SK-N-MC (cell line): ENCODE data around the gene CFAP161.

Experiments used
- DNase-seq: peaks from one replicate; pipeline ENCODE4 v3.0.0-alpha.2; 2011; ENCODE audit warnings: low read depth, low spot score
- H3K27ac ChIP-seq: fragments of 200-600 bp; sonication (generic); 2 replicates; pipeline ENCODE4 v1.5.1; 2016; ENCODE audit warnings: mixed run types
- H3K36me3 ChIP-seq: fragments of 200-600 bp; sonication (generic); 2 replicates; pipeline ENCODE4 v1.6.1; 2017; ENCODE audit warnings: antibody characterized with exemption, low read length, mixed read lengths; ENCODE audit not compliant: insufficient read depth
- H3K4me3 ChIP-seq: fragments of 200-600 bp; sonication (generic); 2 replicates; pipeline ENCODE4 v1.5.1; 2016
- H3K9ac ChIP-seq: fragments of 200-600 bp; sonication (generic); 2 replicates; pipeline ENCODE4 v1.8.0; 2017; ENCODE audit warnings: mixed run types, mixed read lengths; ENCODE audit not compliant: insufficient read length
- H3K9me3 ChIP-seq: fragments of 200-600 bp; sonication (generic); 2 replicates; pipeline ENCODE4 v1.6.1; 2017; ENCODE audit warnings: low read depth, mild to moderate bottlenecking, antibody characterized with exemption, low read length, moderate library complexity, mixed read lengths
- EZH2 ChIP-seq: fragments of 200-600 bp; sonication (generic); IDR thresholded peaks from one replicate; pipeline ENCODE4 v1.6.1; 2017; ENCODE audit warnings: antibody characterized with exemption
- FOXP2 ChIP-seq: optimal IDR thresholded peaks from 2 replicates; pipeline ENCODE3; 2011; ENCODE audit warnings: mild to moderate bottlenecking, moderate library complexity; ENCODE audit not compliant: insufficient read depth; ENCODE audit errors: extremely low read length, control extremely low read depth
- POLR2AphosphoS5 ChIP-seq: IDR thresholded peaks from 2 replicates; pipeline ENCODE4 v1.6.1; 2012; ENCODE audit warnings: mild to moderate bottlenecking, low read depth, low read length, borderline replicate concordance

Gene CFAP161

GRCh38 chr15:81182031-81182755 is 48.1 kb downstream of the CFAP161 start:
- H3K9me3 ChIP-seq: no peaks in the 10 kb centered on the region
- no peak overlapping the region for H3K27ac ChIP-seq
- H3K36me3 ChIP-seq: no peaks in the 10 kb centered on the region
- DNase-seq: no peak
- H3K4me3 ChIP-seq: no peak overlapping the region
- no peak for TF ChIP-seq FOXP2
- no peak for TF ChIP-seq POLR2AphosphoS5
- TF ChIP-seq EZH2: no peak
- no peak overlapping the region for H3K9ac ChIP-seq

GRCh38 chr15:81182756-81183438 is 48.8 kb downstream of the CFAP161 start:
- H3K4me3 ChIP-seq: no peak overlapping the region
- H3K36me3 ChIP-seq: no peaks in the 10 kb centered on the region
- TF ChIP-seq FOXP2 (no peak), POLR2AphosphoS5 (no peak), EZH2 (no peak)
- no peaks in the 10 kb centered on the region for H3K9me3 ChIP-seq
- no peak for DNase-seq
- H3K9ac ChIP-seq: no peak overlapping the region
- H3K27ac ChIP-seq: no peak overlapping the region

DNA sequence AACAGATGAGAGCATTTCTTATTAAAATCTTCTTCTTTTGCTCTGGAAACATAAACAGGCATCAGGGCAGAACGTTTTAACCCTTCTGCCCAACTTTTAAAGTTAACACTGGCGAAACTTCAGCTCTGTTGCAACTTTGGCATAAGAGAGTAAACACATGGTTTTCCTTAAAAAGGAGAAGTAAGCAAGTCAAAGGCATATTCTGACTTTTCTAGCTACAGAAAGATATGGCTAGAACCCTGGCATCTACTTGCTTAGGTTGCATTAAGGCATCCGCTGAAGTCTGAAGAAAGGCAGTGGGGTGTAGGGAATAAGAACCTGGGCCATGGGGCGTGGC is 49.3 kb downstream of the CFAP161 start:
- Histone ChIP-seq H3K4me3 (no peak overlapping the region), H3K27ac (no peak overlapping the region), H3K36me3 (no peaks in the 10 kb centered on the region), H3K9me3 (no peaks in the 10 kb centered on the region), H3K9ac (no peak overlapping the region)
- DNase-seq: no peak
- TF ChIP-seq FOXP2 (no peak), POLR2AphosphoS5 (no peak), EZH2 (no peak)

GRCh38 chr15:81184188-81184587 is 50.1 kb downstream of the CFAP161 start:
- TF ChIP-seq FOXP2: no peak
- no peak for TF ChIP-seq POLR2AphosphoS5
- no peak for TF ChIP-seq EZH2
- Histone ChIP-seq H3K36me3 (no peaks in the 10 kb centered on the region), H3K4me3 (no peak overlapping the region), H3K27ac (no peak overlapping the region), H3K9ac (no peak overlapping the region), H3K9me3 (no peaks in the 10 kb centered on the region)
- no peak for DNase-seq

- H3K4me3 ChIP-seq: no peak overlapping the region
- H3K9ac ChIP-seq: no peak overlapping the region
- no peaks in the 10 kb centered on the region for H3K9me3 ChIP-seq
- no peaks in the 10 kb centered on the region for H3K36me3 ChIP-seq
- TF ChIP-seq POLR2AphosphoS5: no peak
- no peak for TF ChIP-seq EZH2
- no peak for TF ChIP-seq FOXP2
- H3K27ac ChIP-seq: no peak overlapping the region
- DNase-seq: no peak
Measured at GRCh38 chr15:81185631-81186295, 51.7 kb downstream of the CFAP161 start.

- H3K9ac ChIP-seq: no peak overlapping the region
- H3K27ac ChIP-seq: no peak overlapping the region
- TF ChIP-seq POLR2AphosphoS5 (no peak), FOXP2 (no peak), EZH2 (no peak)
- H3K9me3 ChIP-seq: no peaks in the 10 kb centered on the region
- no peaks in the 10 kb centered on the region for H3K36me3 ChIP-seq
- DNase-seq: no peak
- H3K4me3 ChIP-seq: no peak overlapping the region
Measured at GRCh38 chr15:81188354-81188753, 54.3 kb downstream of the CFAP161 start.

DNA sequence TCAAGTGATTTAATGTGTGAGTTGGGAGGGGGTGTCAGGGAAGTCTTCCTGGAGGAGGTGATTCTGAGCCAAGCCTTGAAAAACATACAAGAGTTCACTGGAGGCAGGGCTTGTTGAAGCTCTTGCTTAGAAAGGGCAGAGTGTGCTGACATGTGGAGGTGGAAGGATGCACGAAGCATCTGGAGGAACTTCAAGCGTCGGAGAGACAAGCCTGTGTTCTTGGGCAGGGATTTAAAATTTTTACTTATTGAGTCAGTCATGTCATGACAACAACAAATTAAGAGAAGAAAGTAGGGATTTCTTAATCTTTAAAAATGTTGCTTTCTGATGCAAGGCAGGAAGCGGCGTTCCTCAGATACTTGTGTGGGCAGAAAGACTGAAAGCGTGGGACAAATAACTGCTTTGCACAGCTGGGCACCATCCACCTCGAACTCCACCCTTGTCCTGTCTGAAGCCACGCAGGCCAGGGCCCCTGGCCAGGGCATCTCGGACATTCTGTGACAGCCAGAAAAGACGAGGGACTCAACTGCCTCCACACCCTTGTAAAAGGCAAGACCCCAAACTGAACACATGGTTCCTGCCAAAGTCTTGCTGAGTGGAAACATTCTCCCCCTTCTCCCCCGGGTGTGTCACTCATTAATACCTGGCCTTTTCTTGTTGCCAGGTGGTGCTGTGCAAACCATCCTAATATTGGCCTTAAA is 55.7 kb downstream of the CFAP161 start:
- TF ChIP-seq POLR2AphosphoS5 (no peak), EZH2 (no peak), FOXP2 (no peak)
- Histone ChIP-seq H3K4me3 (no peak overlapping the region), H3K9ac (no peak overlapping the region), H3K27ac (no peak overlapping the region), H3K9me3 (no peaks in the 10 kb centered on the region), H3K36me3 (no peaks in the 10 kb centered on the region)
- no peak for DNase-seq
